ENCODE results near the gene C11orf71.

C11orf71 gene

DNA sequence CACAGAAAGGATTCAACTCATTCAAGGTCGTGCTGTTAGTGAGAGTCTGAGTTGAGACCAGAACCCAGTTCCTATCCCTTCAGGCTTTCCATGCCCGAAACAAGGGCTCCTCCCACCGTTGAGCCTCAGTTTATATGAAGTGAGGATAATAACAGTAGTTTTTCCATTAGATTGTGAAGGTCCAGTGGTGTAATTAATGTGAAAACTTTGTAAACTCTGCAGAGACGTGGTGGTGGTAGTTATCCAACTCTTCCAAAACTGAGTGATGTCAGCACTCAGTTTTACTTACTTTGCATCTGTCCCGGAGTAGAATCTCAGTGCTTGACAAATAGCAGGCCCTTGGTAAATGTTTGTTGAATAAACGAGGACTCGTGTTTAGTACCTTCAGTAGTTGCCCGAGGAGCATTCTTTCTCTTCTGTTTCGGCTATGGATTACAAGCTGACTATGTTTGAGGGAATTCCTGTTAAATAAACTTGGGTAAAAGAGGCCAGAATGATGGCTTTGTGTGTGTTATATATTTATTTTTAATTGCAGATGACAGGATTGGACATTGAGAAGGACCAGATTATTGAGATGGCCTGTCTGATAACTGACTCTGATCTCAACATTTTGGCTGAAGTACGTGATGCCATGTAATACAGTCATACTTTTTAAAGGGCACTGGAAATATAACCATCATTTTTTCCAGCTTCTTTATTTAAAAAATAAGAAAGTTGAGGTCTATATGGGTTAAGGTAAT lies 40.0 kb upstream of the C11orf71 start:
- H3K4me3 ChIP-seq (ENCODE audit: severe bottlenecking), result peak overlapping the region; percentile 86
- no peaks in the 10 kb centered on the region for H3K27me3 ChIP-seq (ENCODE audit: insufficient read depth, poor library complexity, severe bottlenecking)
- peaks cover 16% of the 10 kb centered on the region for H3K4me1 ChIP-seq (ENCODE audit: insufficient read depth, poor library complexity, severe bottlenecking)
- DNase-seq (ENCODE audit: low spot score) (no peak), ATAC-seq (ENCODE audit: low read depth) (no peak)
- TF ChIP-seq CTCF (IDR thresholded peaks at IDR 0.05; ENCODE audit: poor library complexity, severe bottlenecking), result peak; percentile 2
- H3K36me3 ChIP-seq (ENCODE audit: low read depth), result peaks cover 43% of the 10 kb centered on the region
- no peaks in the 10 kb centered on the region for H3K9me3 ChIP-seq (ENCODE audit: severe bottlenecking)
- peak overlapping the region; percentile 52 for H3K27ac ChIP-seq (ENCODE audit: poor library complexity, severe bottlenecking)

- H3K27me3 ChIP-seq (ENCODE audit: insufficient read depth, poor library complexity, severe bottlenecking), result no peaks in the 10 kb centered on the region
- H3K36me3 ChIP-seq (ENCODE audit: low read depth), result peaks cover 35% of the 10 kb centered on the region
- no peaks in the 10 kb centered on the region for H3K9me3 ChIP-seq (ENCODE audit: severe bottlenecking)
- peak; percentile 92 for ATAC-seq (ENCODE audit: low read depth)
- DNase-seq (ENCODE audit: low spot score), result peak; percentile 95
- H3K27ac ChIP-seq (ENCODE audit: poor library complexity, severe bottlenecking), result peak within 1 kb of the TSS; percentile 52
- peak within 1 kb of the TSS; percentile 86 for H3K4me3 ChIP-seq (ENCODE audit: severe bottlenecking)
- peaks cover 16% of the 10 kb centered on the region for H3K4me1 ChIP-seq (ENCODE audit: insufficient read depth, poor library complexity, severe bottlenecking)
- TF ChIP-seq CTCF (IDR thresholded peaks at IDR 0.05; ENCODE audit: poor library complexity, severe bottlenecking), result peak; percentile 6
Measured at GRCh38 chr11:114439229-114440120, 39.2 kb upstream of the C11orf71 start, which contains the start of gene REXO2. Gene REXO2, plus strand, starts transcription at chr11:114439467. Its CDS starts 62 bp downstream, at chr11:114439529.

- H3K36me3 ChIP-seq (ENCODE audit: low read depth), result peaks cover 24% of the 10 kb centered on the region
- no peak for TF ChIP-seq CTCF (IDR thresholded peaks at IDR 0.05; ENCODE audit: poor library complexity, severe bottlenecking)
- no peaks in the 10 kb centered on the region for H3K27me3 ChIP-seq (ENCODE audit: insufficient read depth, poor library complexity, severe bottlenecking)
- H3K4me1 ChIP-seq (ENCODE audit: insufficient read depth, poor library complexity, severe bottlenecking), result peaks cover 16% of the 10 kb centered on the region
- peak overlapping the region; percentile 52 for H3K27ac ChIP-seq (ENCODE audit: poor library complexity, severe bottlenecking)
- DNase-seq (ENCODE audit: low spot score), result no peak
- no peak for ATAC-seq (ENCODE audit: low read depth)
- no peak overlapping the region for H3K4me3 ChIP-seq (ENCODE audit: severe bottlenecking)
- no peaks in the 10 kb centered on the region for H3K9me3 ChIP-seq (ENCODE audit: severe bottlenecking)
Measured at GRCh38 chr11:114438303-114438702, 38.0 kb upstream of the C11orf71 start.

GRCh38 chr11:114433376-114433775 lies 33.1 kb upstream of the C11orf71 start:
- peaks cover 4% of the 10 kb centered on the region for H3K4me1 ChIP-seq (ENCODE audit: insufficient read depth, poor library complexity, severe bottlenecking)
- no peak overlapping the region for H3K27ac ChIP-seq (ENCODE audit: poor library complexity, severe bottlenecking)
- H3K27me3 ChIP-seq (ENCODE audit: insufficient read depth, poor library complexity, severe bottlenecking), result no peaks in the 10 kb centered on the region
- no peak overlapping the region for H3K4me3 ChIP-seq (ENCODE audit: severe bottlenecking)
- H3K9me3 ChIP-seq (ENCODE audit: severe bottlenecking), result no peaks in the 10 kb centered on the region
- ATAC-seq (ENCODE audit: low read depth) (no peak), DNase-seq (ENCODE audit: low spot score) (no peak)
- no peak for TF ChIP-seq CTCF (IDR thresholded peaks at IDR 0.05; ENCODE audit: poor library complexity, severe bottlenecking)
- no peaks in the 10 kb centered on the region for H3K36me3 ChIP-seq (ENCODE audit: low read depth)

All from RWPE2 (cell line).